GM19035 (cell line): Measurements from ENCODE around the gene CCND3.
"Not testable (repeated sequence)": the region's sequence is repeated elsewhere in the genome, so short reads cannot be mapped to it uniquely, and the experiment has no call there.

Experiments used
- ATAC-seq: cut with Tn5 transposase; IDR thresholded peaks from one replicate; pipeline ENCODE4 v1.9.1; 2021; ENCODE audit not compliant: unreplicated experiment

CCND3 gene

GRCh38 chr6:41954668-41955067 lies 13.1 kb upstream of the CCND3 start:
- no peak for ATAC-seq

- ATAC-seq, result no peak
These were observed 6.1 kb upstream of the CCND3 start for GRCh38 chr6:41947581-41948220.

DNA sequence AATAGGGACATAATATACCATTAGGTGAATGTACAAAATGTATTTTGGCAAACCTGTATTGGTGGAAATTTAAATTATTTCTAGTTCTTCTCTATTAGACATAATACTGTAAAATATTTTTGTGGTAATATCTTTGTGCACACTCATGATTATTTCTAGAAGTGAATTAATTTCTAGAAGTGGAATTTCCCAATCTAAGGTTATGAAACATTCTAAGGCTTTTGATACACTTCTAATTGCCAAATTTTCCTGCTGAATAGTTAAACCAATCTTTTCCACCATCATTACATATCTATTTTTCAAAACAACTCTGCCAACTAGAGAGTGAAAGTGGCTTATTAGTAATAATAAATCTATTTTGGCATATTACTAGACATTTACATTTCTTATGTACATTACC lies 1.8 kb upstream of the CCND3 start:
- no peak for ATAC-seq

DNA sequence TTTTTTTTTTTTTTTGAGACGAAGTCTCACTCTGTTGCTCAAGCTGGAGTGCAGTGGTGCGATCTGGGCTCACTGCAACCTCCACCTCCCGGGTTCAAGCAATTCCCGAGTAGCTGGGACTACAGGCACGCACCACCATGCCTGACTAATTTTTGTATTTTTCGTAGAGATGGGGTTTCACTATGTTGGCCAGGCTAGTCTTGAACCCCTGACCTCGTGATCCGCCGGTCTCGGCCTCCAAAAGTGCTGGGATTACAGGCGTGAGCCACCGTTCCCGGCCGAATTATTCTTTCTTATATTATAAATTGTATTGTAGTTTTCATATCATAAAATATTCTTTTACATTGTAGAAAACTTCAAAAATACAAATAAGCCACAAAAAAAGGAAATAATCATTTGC lies 1.3 kb upstream of the CCND3 start:
- not testable (repeated sequence) for ATAC-seq

DNA sequence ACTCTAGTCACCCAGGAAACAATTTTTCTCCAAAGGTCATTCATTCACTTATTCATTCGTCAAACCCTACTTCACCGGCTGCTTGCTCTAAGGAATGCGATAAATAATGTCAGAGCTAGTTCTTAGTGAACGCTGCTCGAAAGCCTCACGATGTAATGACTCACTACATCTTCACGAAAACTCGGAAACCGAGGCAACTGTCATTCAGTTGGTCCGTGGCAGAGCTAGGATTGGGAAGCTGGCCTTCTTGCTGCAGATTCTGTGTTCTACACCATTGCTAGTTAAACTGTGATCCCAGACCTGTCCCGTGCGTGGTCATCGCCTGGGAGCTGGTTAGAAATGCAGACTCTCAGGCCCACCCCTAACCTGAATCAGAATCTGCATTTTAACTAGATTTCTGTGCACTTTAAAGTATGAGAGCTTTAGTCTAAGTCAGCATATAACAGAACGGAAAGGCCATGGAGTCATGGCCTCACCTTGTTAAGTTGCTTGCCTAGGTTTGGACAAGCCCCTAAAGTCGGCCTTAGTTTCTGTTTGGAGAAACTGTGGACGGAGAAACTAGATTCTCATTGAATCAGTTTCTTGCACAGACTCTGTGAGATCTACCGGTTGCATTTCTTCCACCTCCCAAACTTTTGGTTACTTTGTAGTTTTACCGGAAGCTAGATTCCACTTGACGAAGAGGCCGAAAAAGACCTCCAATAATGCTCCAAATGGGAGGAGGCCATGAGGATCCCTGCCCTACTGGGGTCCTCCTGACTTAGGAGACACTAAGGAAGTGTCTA lies 651 bp upstream of the CCND3 start:
- ATAC-seq, result no peak

- peak; percentile 8 for ATAC-seq
These were observed 789 bp downstream of the CCND3 start for GRCh38 chr6:41940759-41941279.

- ATAC-seq, result no peak
These were observed 1.5 kb downstream of the CCND3 start for GRCh38 chr6:41939848-41940758.

- ATAC-seq, result no peak
These were observed 2.3 kb downstream of the CCND3 start for GRCh38 chr6:41939176-41939847.

DNA sequence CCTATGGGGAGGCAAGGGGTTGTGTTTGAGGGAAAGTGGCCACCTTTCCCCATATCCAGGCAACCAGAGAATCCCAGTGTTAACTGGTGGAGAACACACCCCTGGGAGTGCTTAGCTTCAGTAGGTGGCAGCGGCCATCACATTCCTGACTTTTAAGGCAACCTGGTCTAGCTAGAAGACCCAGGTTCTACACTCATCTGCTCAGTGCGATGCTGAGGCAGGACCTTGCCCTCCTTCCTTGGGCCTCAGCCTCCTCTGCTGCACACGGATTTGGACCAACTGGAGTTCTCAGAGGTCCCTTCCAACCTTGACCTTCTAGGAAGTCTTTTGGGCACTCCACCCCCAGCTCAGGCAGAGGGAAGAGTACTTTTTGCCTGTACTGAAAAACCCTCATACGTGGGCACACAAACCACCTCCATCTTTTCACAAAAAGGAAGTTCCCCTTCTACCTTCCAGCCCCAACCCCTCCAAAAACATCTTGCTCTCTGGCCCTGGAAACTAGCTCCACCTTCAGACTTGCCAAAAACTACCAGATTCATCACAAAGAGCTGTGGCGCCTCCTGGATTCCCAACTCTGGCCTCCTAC lies 2.9 kb downstream of the CCND3 start:
- ATAC-seq, result no peak

- ATAC-seq, result no peak
These were observed 3.6 kb downstream of the CCND3 start for GRCh38 chr6:41937861-41938574.

DNA sequence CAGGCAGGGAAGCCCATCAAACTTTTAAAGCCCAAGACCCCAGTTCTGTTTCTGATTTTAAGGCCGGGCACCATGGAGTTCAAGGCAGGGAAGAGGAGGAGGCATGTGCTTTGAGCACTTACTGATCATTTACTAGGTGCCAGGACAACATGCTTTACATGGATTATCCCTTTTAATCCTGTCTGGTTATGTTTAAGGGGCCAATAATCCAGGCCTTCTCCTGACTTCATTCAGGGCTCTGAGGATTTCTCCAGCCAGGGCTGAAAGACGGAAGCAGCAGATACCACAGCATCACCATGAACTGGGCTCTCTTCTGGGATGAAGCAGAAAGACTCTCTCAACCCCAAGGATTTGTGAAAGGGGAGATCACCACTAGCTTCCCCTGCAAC lies 4.1 kb downstream of the CCND3 start:
- ATAC-seq, result no peak

GRCh38 chr6:41936073-41936837 lies 5.4 kb downstream of the CCND3 start:
- no peak for ATAC-seq

DNA sequence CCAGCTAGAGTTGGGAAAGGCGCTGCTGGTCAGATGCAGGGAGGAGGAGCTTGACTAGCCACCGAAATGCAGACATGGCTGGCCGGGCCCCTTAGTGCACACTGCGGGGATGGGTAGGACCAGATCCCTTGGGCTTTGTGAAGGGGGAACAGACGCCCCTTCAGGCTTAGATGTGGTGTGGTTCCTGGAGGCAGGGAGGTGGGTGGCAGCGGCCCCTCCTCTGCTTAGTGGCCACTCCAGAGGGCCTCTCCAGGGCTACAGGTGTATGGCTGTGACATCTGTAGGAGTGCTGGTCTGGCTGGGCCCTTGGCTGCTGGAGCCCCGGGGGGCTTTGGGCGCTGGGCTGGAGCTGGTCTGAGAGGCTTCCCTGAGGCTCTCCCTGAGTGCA lies 5.9 kb downstream of the CCND3 start:
- no peak for ATAC-seq

GRCh38 chr6:41935193-41935574 lies 6.4 kb downstream of the CCND3 start:
- ATAC-seq, result no peak

DNA sequence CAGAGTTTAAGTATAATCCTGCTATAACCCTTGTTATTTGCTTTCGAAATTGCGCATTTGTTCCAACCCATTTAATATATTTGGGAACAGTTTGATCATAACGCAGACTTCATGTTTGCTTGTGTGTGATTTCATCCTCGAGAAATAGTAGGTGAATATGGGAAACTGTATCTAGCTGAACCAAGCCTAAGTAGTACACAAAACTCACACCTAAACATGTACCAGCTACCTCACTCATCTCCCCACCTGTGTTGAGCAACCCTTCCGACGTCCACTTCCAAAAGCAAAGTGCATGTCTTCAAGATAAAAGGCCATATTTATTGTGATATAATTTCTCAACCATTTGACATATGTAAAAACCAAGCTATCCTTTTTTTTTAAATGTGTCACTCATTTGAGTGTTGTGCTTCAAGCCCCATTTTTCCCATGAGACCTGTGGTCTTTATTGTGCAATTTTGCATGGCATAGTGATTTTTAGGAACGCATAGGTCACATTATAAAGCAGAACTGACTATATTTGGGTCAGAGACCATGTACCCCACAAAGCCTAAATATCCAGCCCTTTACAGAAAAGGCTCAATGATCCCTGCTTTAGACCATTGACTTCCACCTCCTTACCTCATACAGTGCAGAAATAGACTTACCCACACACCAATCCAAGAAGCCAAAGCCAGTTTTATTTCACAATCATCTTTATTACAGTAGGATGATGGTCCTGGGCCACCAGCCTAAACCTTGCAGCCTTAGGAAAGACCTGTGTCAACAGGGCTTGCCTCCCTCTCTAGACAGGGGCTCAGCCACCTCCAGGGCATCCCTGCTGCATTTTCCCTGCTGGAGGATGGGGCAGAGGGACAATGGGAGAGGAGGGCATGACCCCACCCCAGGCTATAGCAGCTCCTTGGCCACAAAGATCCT lies 7.1 kb downstream of the CCND3 start:
- ATAC-seq, result no peak

DNA sequence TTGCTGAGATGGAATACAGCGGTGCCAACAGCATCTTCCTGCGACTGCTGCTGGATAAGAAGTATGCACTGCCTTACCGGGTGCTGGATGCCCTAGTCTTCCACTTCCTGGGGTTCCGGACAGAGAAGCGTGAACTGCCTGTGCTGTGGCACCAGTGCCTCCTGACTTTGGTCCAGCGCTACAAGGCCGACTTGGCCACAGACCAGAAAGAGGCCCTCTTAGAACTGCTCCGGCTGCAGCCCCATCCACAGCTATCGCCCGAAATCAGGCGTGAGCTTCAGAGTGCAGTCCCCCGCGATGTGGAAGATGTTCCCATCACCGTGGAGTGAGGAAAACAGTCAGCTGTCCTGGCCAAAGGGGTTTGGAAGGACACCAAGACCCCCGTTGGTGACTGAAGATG lies 9.2 kb downstream of the CCND3 start:
- ATAC-seq, result no peak

- no peak for ATAC-seq
These were observed 9.8 kb downstream of the CCND3 start for GRCh38 chr6:41931792-41932191.

GRCh38 chr6:41929924-41930323 lies 11.7 kb downstream of the CCND3 start:
- ATAC-seq, result no peak
